VCaP (cell line): ENCODE results near the gene IRAK2.

Experiments
- H3K27ac ChIP-seq: fragments of 450-650 bp; 2 replicates; pipeline ENCODE4 v1.5.1; 2017
- TF ChIP-seq, protein P1 (sequence below): fragments of 450-650 bp; conservative IDR thresholded peaks from 2 replicates; pipeline ENCODE4 v1.5.1; 2017; ENCODE audit warnings: mild to moderate bottlenecking, moderate library complexity

IRAK2 gene

DNA sequence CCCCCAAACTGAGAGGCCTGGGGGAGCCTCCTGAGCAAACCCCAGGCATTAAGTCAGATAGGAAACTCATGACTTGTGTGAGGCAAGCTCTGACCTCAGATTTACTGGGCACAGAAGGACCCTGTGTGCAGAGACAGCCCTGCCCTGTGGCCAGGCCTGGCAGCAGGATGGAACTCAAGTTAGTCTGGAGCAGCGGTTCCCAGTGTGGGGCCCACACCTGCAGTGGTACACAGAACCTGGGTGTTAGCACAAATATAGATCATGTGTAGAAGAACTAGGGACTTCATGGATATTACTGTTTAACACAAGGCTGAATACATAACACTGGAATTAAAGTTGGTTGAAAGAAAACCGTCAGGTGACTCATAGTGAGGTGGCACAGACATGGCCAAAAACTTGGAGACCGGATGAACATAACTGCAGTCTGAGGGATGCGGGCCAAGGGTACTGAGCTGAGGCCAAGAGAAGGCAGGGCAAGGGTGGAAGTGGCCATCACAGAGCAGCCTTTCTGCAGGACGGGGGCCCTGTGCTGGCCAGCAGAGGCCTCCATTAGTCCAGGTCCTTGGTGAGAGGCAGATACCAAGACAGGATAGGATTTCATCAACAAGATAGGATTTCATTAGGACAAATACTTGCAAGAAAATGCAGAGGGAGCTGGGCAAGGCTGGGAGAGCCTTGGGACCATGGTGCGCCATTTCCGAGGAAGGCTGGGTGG is 40.9 kb downstream of the IRAK2 start:
- H3K27ac ChIP-seq = peak overlapping the region; percentile 79; the same call in 1 of the 2 replicates
- TF ChIP-seq, protein P1, sequence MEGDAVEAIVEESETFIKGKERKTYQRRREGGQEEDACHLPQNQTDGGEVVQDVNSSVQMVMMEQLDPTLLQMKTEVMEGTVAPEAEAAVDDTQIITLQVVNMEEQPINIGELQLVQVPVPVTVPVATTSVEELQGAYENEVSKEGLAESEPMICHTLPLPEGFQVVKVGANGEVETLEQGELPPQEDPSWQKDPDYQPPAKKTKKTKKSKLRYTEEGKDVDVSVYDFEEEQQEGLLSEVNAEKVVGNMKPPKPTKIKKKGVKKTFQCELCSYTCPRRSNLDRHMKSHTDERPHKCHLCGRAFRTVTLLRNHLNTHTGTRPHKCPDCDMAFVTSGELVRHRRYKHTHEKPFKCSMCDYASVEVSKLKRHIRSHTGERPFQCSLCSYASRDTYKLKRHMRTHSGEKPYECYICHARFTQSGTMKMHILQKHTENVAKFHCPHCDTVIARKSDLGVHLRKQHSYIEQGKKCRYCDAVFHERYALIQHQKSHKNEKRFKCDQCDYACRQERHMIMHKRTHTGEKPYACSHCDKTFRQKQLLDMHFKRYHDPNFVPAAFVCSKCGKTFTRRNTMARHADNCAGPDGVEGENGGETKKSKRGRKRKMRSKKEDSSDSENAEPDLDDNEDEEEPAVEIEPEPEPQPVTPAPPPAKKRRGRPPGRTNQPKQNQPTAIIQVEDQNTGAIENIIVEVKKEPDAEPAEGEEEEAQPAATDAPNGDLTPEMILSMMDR = no peak

DNA sequence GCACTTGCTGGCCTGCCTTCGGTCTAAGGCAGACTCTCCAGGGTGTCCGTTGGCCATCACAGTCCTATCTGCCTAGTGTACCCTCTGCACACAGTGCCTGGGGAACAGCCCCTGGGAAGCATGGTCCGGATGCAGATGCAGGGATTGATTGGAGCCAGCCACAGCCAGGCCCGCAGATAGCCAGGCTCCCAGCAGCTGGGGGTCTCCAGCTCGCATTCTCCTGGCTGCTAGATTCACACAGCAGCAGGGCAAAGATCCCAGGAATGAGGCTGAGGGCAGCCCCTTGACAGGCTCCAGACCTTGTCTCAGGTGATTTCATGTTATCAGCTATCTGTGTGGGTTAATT is 41.4 kb downstream of the IRAK2 start:
- TF ChIP-seq, protein P1 = no peak
- peak overlapping the region; percentile 79; the same call in 1 of the 2 replicates for H3K27ac ChIP-seq

DNA sequence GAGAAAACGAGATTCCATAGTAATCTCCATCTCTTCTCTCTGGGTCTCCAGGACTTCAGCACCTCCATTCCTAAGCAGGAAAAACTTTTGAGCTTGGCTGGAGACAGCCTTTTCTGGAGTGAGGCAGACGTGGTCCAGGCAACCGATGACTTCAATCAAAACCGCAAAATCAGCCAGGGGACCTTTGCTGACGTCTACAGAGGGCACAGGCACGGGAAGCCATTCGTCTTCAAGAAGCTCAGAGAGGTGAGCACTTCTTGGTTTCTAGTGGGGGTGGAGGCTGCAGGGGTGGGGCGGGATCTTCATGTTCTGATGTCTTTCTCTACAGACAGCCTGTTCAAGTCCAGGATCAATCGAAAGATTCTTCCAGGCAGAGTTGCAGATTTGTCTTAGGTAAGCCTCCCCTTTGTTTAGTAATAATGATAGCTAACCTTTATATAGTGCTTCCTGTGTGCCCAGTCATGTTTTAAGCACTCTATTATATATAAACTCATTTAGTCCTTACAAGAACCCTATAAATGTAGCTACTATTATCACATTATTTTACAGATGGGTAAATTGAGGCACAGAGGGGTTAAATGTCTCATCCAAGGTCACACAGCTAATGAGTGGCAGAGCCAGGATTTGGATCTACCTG is 48.6 kb downstream of the IRAK2 start:
- H3K27ac ChIP-seq = no peak overlapping the region
- TF ChIP-seq, protein P1 = no peak

DNA sequence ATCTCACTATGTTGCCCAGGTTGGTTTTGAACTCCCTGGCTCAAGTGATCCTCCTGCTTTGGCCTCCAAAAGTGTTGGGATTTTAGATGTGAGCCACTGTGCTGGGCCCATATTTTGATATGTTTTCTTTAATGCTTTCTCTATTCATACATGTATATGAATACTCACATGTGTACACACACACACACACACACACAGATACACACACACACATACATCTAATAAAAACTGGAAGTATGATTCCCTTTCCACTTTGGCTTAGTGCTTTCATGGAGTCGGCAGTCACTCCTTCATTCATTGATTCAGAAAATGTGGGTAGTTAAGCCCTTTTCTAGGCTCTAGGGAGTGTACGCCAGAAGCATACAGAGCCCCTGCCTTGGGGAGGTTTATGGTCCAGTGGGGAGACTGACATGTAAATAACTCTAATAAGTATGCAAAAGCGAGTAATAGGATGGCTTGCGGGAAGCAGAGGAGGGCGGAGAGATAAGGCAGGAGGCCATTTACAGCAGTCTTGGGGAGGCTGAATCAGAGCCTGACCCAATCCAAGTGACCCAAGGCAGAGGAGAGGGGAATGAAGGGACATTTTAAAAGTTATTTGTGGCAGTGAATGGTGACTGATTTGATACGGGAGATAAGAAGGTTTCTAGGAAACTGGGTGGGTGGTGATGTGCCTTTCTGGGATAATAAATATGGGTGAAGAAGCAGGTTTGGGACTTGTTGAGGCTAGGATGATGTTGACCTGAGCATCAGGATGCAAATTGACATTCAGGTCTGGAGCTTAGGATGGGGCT is 51.1 kb downstream of the IRAK2 start:
- TF ChIP-seq, protein P1 = no peak
- no peak overlapping the region for H3K27ac ChIP-seq

DNA sequence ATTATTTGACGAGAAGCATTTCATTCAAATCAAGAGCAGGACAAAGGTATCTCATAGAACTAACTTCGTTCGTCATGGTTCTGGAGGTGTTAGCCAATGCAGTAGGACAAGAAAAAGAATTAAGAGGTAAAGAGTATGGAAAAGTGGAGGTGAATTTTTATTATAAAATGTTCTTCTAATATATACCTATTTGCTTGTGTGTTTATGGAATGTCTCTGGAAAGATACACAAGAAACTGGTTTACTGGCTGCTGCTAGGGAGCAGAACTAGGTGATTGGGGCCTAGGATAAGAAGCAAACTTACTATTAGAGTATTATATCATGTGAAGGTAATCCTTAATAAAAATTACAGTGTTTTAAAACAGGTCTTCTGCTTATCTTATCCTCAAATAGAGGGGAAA is 52.6 kb downstream of the IRAK2 start:
- TF ChIP-seq, protein P1 = no peak
- no peak overlapping the region for H3K27ac ChIP-seq

DNA sequence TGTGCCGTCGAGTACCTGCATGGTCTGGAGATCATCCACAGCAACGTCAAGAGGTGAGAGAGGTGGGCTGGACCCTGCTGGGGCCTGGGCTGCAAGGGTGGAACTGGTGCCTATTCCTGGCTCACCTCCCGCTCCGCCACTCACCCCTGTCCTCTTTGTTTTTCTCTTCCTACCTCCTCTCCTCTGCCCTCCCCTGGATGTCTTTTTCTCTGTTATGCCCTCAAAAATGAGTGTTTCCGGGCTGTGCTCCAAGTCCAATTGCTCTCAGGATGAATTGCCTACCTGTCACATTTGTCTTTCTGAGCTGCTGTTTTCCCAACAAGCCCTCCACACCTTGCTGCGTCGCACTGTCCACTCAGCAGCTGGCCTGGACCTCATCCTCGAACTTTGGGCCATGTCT is 55.0 kb downstream of the IRAK2 start:
- H3K27ac ChIP-seq = no peak overlapping the region
- TF ChIP-seq, protein P1 = no peak
